HG03025 (cell line): ENCODE data around the gene HSPE1.
"Not testable (repeated sequence)": the region's sequence is repeated elsewhere in the genome, so short reads cannot be mapped to it uniquely, and the experiment has no call there.

Source experiments
- ATAC-seq: cut with Tn5 transposase; IDR thresholded peaks from one replicate; pipeline ENCODE4 v1.9.1; 2021; ENCODE audit warnings: mild to moderate bottlenecking, moderate library complexity; ENCODE audit not compliant: unreplicated experiment, low FRiP score

HSPE1 gene

GRCh38 chr2:197499594-197500502, at the start of gene HSPE1, which contains the start of gene HSPD1:
Gene HSPE1 (plus strand): TSS chr2:197500379. CDS start chr2:197500437, 58 bp downstream.
Gene HSPD1 (minus strand): TSS chr2:197499840. CDS start chr2:197498848, 992 bp downstream.
- ATAC-seq: peak; percentile 85

GRCh38 chr2:197450465-197450864, 49.7 kb upstream of the HSPE1 start:
- ATAC-seq: no peak

DNA sequence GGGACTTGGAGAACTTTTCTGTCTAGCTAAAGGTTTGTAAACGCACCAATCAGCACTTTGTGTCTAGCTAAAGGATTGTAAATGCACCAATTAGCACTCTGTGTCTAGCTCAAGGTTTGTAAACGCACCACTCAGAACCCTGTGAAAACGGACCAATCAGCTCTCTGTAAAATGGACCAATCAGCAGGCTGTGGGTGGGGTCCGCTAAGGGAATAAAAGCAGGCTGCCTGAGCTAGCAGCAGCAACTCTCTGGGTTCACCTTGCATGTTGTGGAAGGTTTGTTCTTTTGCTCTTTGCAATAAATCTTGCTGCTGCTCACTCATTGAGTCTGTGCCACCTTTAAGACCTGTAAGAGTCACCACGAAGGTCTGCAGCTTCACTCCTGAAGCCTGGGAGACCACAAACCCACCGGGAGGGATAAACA, 49.2 kb upstream of the HSPE1 start:
- not testable (repeated sequence) for ATAC-seq

- no peak for ATAC-seq
Observed at GRCh38 chr2:197452754-197453122, 47.4 kb upstream of the HSPE1 start.

DNA sequence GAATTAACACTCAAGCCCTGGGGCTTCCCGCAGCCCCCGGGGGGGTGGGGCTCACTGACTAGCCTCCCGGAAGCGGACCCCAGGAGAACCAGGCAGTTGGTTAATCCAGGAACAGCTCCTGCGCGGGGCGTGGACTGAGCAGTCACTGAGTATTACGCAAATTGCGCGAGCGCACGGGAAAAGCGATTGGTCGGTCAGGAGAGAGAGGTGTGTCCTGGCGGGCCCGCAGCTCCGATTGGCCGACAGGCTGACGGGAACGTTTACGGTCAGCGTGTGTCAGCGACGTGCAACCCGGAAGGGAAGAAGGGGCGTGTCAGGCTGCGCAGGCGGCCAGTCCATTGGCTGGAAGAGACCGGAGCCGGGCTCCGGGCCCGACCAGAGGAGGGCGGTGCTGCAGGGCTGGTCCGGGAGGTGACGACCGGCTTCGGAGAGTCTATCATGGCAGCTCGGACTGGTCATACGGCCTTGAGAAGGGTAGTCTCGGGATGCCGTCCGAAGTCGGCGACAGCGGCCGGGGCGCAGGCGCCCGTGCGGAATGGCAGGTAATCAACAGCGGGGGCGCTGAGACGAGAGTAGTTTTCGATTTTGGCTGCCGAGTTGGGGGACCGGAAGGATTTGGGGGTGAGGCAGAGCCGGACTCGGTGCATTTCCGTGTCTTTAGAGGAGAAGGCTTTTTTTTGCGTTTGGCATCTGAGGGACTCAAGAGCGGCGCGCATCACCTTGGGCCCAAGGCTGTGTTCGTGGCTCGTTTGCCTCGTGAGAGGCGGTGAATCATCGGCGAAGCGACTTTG, 46.9 kb upstream of the HSPE1 start, which contains the start of gene COQ10B:
Gene COQ10B, plus strand, starts transcription at position 430 of the 791 bp plus-strand sequence. Its CDS starts 9 bp downstream, at position 439.
- ATAC-seq: peak; percentile 97

- peak; percentile 27 for ATAC-seq
Observed at GRCh38 chr2:197453914-197454398, 46.2 kb upstream of the HSPE1 start.

GRCh38 chr2:197454923-197455322, 45.3 kb upstream of the HSPE1 start:
- no peak for ATAC-seq

DNA sequence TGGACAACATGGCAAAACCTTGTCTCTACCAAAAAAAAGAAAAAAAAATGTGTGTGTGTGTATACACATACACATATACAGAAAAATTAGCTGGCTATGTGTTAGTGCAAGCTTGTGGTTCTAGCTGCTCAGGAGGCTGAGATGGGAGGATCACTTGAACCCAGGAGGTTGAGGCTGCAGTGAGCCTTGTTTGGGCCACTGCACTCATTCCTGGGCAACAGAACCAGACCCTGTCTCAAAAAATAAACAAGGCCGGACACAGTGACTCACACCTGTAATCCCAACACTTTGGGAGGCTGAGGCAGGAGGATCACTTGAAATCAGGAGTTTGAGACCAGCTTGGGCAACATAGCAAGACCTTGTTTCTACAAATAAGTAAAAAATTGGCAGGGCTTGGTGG, 44.8 kb upstream of the HSPE1 start:
- ATAC-seq: no peak

DNA sequence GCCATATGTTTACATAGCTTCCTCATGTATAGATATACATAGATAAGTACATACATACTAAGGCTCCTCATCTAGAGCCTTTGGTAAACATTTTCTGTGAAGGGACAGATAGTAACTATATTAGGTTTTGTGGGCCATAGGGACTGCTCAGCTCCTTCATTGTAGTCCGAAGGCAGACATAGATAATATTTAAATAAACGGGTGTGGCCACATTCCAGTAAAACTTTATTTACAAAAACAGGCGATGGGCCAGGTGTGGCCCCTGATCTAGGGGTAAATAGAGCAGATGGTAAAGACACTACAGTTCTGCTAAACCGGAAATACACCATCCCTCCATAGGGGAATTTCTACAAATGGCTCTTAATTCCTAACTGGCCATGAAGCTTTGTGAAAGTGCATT, 39.5 kb upstream of the HSPE1 start:
- no peak for ATAC-seq

DNA sequence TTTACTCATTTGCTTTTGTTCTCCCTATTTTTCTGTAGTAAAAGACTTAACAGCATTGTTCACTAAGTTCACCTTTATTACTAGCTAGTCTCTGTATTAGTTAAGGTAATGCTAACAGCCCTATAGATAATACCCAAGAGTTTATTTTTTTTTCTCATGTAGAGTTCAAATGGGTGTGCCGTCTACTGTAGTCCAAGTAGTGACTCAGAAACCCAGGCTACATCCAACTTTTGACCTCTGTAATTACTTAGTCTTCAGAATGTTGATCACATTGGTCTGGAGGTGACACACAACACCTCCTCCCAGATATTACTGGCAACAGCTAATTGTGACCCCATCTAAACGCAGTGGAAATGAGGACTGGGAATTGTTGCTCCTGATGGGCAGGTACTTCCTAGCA, 39.1 kb upstream of the HSPE1 start:
- ATAC-seq: no peak

DNA sequence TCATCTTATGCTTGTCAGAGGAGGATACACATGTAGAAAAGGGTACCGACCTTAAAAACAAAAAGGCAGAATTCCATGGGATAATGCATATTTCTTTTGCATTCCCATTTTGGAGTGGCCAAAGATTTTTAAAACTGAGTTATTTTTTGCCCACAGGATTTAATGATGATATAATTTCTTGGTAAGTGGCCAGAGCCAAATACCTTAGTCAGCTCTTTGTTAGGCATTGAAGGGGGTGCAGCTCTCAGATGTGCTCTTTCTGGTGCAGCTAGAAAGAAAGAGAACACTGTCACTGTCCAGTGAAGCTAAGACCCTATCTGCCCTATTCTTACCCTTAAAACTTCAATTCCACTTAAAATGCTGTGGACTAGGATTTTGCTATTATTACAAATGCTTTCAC, 36.0 kb upstream of the HSPE1 start:
- no peak for ATAC-seq

- ATAC-seq: no peak
Observed at GRCh38 chr2:197472166-197472565, 28.0 kb upstream of the HSPE1 start.

DNA sequence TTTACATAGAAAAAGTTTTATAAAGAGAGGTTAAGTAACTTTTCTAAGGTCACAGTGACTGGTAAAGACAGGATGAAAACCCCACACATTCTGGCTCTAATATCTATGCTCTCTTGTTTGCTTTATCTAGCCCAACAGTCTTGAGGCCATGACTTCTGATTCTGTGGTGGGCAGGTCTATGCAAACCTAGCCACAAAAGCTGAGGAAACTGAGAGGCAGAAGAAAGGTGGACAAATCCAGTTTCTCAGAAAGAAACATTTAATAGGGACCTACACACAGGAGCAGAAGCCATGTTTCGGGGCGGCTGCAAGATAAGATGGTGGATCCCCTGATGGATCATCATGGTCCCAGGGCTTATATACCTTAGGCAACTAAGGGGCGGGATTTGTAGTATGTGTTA, 22.4 kb upstream of the HSPE1 start:
- ATAC-seq: no peak

- ATAC-seq: no peak
Observed at GRCh38 chr2:197480165-197481036, 19.8 kb upstream of the HSPE1 start.

DNA sequence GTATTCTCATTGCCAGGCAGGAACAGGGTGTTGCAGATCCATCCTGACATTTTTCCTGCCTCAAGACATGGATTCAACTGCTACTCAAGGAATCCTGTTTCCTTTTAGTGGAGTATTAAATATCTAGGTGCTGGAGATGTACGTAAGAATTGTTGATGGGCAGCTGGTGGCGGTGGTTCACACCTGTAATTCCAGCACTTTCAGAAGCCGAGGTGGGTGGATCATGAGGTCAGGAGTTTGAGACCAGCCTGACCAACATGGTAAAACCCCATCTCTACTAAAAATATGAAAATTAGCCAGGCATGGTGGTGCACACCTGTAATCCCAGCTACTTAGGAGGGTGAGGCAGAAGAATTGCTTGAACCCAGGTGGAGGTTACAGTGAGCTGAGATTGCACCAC, 15.9 kb upstream of the HSPE1 start:
- not testable (repeated sequence) for ATAC-seq

DNA sequence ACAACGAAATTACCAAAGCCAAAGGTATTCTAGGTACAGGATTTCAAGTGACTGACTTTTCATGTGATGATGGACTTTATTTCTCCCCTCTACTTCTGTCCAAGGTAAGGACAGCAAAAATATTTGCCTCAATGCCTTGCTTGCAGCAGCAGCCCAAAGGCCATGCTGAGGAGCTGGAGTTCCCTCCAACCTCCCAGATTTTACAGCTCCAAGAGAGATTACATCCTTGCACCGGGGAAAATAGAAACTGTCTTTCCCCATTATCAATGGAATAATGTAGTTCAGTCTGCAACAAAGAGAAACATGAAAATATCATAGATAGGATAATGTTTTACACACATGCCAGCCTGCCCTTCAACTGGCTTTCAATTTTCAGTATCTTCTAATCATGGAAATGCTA, 14.0 kb upstream of the HSPE1 start:
- no peak for ATAC-seq

DNA sequence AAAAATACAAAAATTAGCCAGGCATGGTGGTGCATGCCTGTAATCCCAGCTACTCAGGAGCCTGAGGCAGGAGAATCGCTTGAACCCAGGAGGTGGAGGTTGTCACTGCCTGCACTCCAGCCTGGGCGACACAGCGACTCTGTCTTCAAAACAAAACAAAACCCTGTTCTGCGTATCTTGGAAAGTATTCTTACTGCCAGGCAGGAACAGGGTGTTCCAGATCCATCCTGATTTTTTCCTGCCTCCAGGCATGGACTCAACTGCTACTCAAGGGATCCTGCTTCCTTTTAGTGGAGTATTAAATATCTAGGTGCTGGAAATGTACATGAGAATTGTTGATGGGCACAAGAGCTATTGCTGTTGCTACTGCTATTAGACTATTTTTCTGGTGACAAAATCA, 12.8 kb upstream of the HSPE1 start:
- ATAC-seq: no peak

DNA sequence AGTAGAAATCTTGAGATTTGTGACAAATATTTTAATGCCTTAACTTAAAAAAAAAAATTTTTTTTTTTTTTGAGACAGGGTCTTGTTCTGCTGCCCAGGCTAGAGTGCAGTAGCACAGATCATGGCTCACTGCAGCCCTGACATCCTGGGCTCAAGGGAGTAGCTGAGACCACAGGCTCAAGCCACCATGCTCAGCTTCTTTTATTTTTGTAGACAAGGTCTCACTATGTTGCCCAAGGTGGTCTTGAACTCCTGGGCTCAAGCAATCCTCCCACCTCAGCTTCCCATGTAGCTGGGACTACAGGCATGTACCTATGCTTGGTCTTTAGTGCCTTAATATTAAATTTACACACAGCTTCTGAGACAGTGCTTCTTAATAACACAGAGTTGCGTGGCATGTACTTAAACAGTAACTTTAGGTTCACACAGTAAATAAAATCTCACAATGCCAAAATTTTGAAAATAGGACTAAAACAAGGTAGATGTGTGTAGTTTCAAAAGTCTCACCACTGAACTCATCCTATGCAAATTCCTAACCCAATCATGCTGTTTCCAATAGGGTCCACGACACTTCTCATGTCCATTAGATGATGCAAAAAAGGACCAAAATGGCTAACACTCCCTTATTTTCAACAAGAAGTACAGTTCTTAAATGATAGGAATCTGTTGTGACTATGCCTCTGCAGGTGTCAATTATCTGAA, 4.6 kb upstream of the HSPE1 start:
- no peak for ATAC-seq

DNA sequence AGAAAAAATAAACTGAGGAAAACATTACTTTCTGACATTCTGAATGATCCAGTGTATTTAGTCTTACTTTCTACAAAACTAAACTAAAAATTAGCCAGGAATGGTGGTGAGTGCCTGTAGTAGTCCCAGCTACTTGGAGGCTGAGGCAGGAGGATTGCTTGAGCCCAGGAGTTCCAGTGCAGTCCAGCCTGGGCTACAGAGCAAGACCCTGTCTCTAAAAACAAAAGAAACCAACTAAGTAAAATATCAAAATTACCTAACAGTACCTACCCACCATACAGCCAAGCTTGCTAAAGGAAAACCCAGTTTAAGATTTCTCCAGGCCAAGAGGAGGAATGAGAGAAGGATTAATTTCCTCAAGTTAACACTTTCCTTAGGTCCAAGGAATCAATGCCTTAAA, 3.5 kb upstream of the HSPE1 start:
- ATAC-seq: no peak

GRCh38 chr2:197497326-197497725, 2.9 kb upstream of the HSPE1 start:
- ATAC-seq: no peak
